SK-N-SH (cell line): ENCODE measurements around the gene SURF1.

Experiments
- CTCF ChIP-seq: fragments of 200-600 bp; sonication (generic); IDR thresholded peaks from 2 replicates; pipeline ENCODE4 v1.6.1; 2017; ENCODE audit warnings: antibody characterized with exemption, mild to moderate bottlenecking, moderate library complexity
- EP300 ChIP-seq, 2 experiments: IDR thresholded peaks; 2 replicates each; pipeline versions ENCODE4 v1.4.0 to v1.6.1; 2012; ENCODE audit warnings: borderline replicate concordance in 1 of 2, low read depth in 1 of 2, low read length in 1 of 2
- IRF3 ChIP-seq: fragments of 150-350 bp; IDR thresholded peaks from 2 replicates; pipeline ENCODE4 v1.6.1; 2016; ENCODE audit warnings: mild to moderate bottlenecking, low read depth, low read length
- POLR2AphosphoS5 ChIP-seq: IDR thresholded peaks from 2 replicates; pipeline ENCODE4 v1.6.1; 2012; ENCODE audit warnings: low read depth, low read length
- REST ChIP-seq: IDR thresholded peaks from 2 replicates; pipeline ENCODE4 v1.6.1; 2012; ENCODE audit warnings: mild to moderate bottlenecking, low read depth, low read length, moderate library complexity
- TAF1 ChIP-seq: IDR thresholded peaks from 2 replicates; pipeline ENCODE4 v1.6.1; 2012; ENCODE audit warnings: low read depth, mild to moderate bottlenecking, low read length, moderate library complexity, borderline replicate concordance
- YY1 ChIP-seq: IDR thresholded peaks from 2 replicates; pipeline ENCODE4 v1.4.0; 2012; ENCODE audit warnings: low read depth, mild to moderate bottlenecking

- TF ChIP-seq CTCF, result no peak
- TF ChIP-seq POLR2AphosphoS5, result no peak
- no peak for TF ChIP-seq EP300 (IDR thresholded peaks at IDR 0.05; ENCODE audit: borderline replicate concordance in 1 of 2, low read depth in 1 of 2, low read length in 1 of 2)
- no peak for TF ChIP-seq YY1
- TF ChIP-seq REST, result no peak
- no peak for TF ChIP-seq IRF3
- no peak for TF ChIP-seq TAF1
Observed at GRCh38 chr9:133307301-133307700, 49.0 kb downstream of the SURF1 start.
